ENCODE measurements around the gene PIK3R5.

Gene PIK3R5

DNA sequence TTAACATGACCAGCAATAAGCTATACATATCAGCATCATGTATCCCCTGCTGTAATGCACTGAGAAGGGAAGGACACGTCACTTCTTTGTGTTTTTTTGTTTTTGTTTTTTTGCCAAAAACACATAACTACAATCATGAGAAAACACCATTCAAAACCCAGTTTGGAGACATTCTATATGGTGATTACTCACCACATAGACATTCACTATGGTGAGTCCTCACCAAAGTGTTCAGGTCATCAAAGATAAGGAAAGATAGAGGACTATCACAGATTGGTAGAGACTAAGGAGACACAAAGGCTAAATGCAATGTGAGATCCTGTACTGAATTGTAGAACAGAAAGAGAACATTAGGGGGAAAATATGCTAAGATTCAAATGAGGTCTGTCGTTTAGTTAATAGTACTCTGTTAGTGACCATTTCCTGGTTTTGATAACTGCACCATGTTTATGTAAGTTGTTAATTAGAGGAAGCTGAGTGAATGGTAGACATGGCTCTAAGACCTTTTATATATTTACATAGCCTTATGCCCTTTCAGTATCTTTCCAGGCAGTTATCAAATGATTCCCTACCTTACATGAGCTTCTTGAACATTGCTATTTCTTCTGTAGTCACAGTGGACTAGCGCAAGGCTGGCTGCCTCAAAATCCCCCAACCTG, 46.6 kb downstream of the PIK3R5 start:
- TF ChIP-seq, protein P1, sequence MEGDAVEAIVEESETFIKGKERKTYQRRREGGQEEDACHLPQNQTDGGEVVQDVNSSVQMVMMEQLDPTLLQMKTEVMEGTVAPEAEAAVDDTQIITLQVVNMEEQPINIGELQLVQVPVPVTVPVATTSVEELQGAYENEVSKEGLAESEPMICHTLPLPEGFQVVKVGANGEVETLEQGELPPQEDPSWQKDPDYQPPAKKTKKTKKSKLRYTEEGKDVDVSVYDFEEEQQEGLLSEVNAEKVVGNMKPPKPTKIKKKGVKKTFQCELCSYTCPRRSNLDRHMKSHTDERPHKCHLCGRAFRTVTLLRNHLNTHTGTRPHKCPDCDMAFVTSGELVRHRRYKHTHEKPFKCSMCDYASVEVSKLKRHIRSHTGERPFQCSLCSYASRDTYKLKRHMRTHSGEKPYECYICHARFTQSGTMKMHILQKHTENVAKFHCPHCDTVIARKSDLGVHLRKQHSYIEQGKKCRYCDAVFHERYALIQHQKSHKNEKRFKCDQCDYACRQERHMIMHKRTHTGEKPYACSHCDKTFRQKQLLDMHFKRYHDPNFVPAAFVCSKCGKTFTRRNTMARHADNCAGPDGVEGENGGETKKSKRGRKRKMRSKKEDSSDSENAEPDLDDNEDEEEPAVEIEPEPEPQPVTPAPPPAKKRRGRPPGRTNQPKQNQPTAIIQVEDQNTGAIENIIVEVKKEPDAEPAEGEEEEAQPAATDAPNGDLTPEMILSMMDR (IDR thresholded peaks at IDR 0.05; ENCODE audit: low read depth, low read length), result no peak
- Histone ChIP-seq H3K9me3 (ENCODE audit: severe bottlenecking) (peaks cover 10% of the 10 kb centered on the region), H3K27me3 (ENCODE audit: insufficient read depth, low read depth, severe bottlenecking) (no peaks in the 10 kb centered on the region), H3K36me3 (no peaks in the 10 kb centered on the region), H3K4me3 (ENCODE audit: low read depth, low read length) (no peak overlapping the region), H3K27ac (no peak overlapping the region)
- no peak for DNase-seq

DNA sequence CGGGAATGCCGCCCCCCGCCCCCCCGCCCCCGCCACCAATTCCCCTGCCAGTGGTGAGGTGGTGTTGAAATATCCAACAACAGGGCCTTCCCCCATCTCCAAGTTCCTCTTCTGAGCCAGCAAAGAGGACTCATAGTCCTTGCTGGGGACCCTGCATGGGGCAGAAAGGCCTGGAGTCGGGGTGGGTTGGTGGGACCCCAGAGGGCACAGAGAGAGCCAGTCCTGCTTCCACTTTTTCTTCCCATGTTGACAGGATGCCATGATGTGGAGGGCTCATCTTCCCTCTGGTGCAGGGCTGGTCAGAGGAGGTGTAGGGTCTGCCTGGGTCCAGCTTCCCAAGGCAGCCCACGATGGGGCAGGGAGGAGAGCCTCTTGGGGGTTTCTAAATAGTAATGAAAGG, 49.0 kb downstream of the PIK3R5 start:
- peaks cover 10% of the 10 kb centered on the region for H3K9me3 ChIP-seq (ENCODE audit: severe bottlenecking)
- TF ChIP-seq, protein P1 (IDR thresholded peaks at IDR 0.05; ENCODE audit: low read depth, low read length), result no peak
- no peaks in the 10 kb centered on the region for H3K27me3 ChIP-seq (ENCODE audit: insufficient read depth, low read depth, severe bottlenecking)
- H3K4me3 ChIP-seq (ENCODE audit: low read depth, low read length), result no peak overlapping the region
- no peaks in the 10 kb centered on the region for H3K36me3 ChIP-seq
- no peak for DNase-seq
- no peak overlapping the region for H3K27ac ChIP-seq

DNA sequence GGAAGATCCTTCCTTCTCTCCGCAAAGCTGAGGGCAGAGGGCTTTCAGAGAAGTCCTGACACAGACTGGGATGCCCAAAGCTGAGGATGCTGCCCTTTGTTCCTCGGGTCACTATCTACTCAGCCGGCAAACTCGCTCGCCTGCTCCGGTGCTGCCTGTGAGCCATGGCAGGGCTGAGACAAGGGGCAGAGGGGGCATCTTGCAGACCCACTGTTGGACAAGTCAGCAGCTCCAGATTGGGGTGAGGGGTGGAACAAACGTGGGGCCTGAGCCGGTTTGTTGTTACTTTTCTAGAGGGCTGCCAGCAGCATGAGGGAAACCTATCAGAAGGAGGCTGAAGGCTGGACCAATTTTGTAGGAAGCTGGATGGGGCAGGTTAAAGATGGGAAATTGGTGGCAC, 51.0 kb downstream of the PIK3R5 start:
- TF ChIP-seq, protein P1 (IDR thresholded peaks at IDR 0.05; ENCODE audit: low read depth, low read length), result no peak
- no peak for DNase-seq
- Histone ChIP-seq H3K36me3 (no peaks in the 10 kb centered on the region), H3K4me3 (ENCODE audit: low read depth, low read length) (no peak overlapping the region), H3K9me3 (ENCODE audit: severe bottlenecking) (peaks cover 10% of the 10 kb centered on the region), H3K27ac (no peak overlapping the region), H3K27me3 (ENCODE audit: insufficient read depth, low read depth, severe bottlenecking) (no peaks in the 10 kb centered on the region)

DNA sequence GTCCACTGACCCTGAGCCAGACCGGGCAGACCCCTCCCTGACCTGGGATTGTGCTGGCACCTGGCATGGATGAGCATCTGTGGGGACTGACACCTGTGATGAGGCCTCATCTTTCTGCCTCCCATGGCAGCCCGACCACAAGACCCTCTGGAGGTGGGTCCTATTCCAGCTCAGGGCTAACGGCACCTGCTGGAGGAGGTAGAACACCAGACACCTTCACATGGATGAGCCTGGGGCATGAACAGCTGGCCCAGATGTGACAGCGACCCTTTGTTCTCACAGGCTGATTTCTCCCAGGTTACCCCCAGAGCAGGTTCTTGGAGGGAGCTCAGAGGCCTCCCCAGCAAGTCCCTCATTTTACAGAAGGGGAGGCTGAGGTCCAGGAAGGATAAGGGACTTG, 51.6 kb downstream of the PIK3R5 start:
- Histone ChIP-seq H3K27ac (no peak overlapping the region), H3K9me3 (ENCODE audit: severe bottlenecking) (peaks cover 10% of the 10 kb centered on the region), H3K27me3 (ENCODE audit: insufficient read depth, low read depth, severe bottlenecking) (no peaks in the 10 kb centered on the region), H3K36me3 (no peaks in the 10 kb centered on the region), H3K4me3 (ENCODE audit: low read depth, low read length) (no peak overlapping the region)
- no peak for DNase-seq
- TF ChIP-seq, protein P1 (IDR thresholded peaks at IDR 0.05; ENCODE audit: low read depth, low read length), result no peak

DNA sequence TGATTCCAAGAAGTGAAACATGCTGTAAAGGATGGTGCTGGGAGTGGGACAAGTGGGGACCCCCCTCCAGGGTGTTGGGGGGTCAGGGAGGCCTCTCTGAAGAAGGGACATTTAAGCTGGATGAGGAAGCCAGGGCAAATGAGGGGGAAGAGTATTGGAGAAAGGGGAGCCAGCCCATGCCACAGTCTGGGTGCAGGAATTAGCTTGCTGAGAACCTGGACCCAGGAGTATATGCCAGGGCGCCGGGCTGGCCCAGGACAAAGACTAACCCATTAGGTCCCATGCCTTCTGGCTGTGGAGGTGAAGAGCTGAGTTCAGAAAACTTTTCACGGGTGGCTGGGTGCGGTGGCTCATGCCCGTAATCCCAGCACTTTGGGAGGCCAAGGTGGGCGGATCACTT, 52.4 kb downstream of the PIK3R5 start:
- TF ChIP-seq, protein P1 (IDR thresholded peaks at IDR 0.05; ENCODE audit: low read depth, low read length), result no peak
- Histone ChIP-seq H3K36me3 (no peaks in the 10 kb centered on the region), H3K27me3 (ENCODE audit: insufficient read depth, low read depth, severe bottlenecking) (no peaks in the 10 kb centered on the region), H3K27ac (no peak overlapping the region), H3K9me3 (ENCODE audit: severe bottlenecking) (peaks cover 10% of the 10 kb centered on the region), H3K4me3 (ENCODE audit: low read depth, low read length) (no peak overlapping the region)
- DNase-seq, result no peak
